CD4-positive, alpha-beta memory T cell (primary cell): ENCODE measurements around the gene GLA. TPM values are rescaled to one million over a fixed set of nuclear protein-coding genes. Genes with fewer than 3 reads are reported as not detected.
A peak's percentile ranks its signal among the peaks of the same experiment; 100 is the strongest.

ENCODE experiments used
- CTCF ChIA-PET: fragments of 350-600 bp; sonication (Branson Sonifier 250); formaldehyde crosslinking; loops from one replicate; lab custom pipeline; 2021; ENCODE audit warnings: inconsistent platforms; ENCODE audit not compliant: partially characterized antibody; lab: Charles Lee
- POLR2A ChIA-PET: fragments of 350-600 bp; sonication (Branson Sonifier 250); formaldehyde crosslinking; loops from one replicate; lab custom pipeline; 2021; ENCODE audit not compliant: partially characterized antibody; lab: Charles Lee
- DNase-seq, 5 donors: peaks; one replicate each; pipeline versions ENCODE4 v3.0.0 to v3.0.0-alpha.2; 2020 to 2022; ENCODE audit warnings: mixed read lengths in 1 of 5
- H3K27ac ChIP-seq: one replicate; pipeline ENCODE4 v1.7.0; 2013; ENCODE audit warnings: low read depth, low read length
- H3K27me3 ChIP-seq: 2 replicates; pipeline ENCODE4 v1.7.0; 2013; ENCODE audit warnings: mild to moderate bottlenecking, low read length, moderate library complexity; ENCODE audit not compliant: insufficient read depth
- H3K36me3 ChIP-seq: 2 replicates; pipeline ENCODE4 v1.7.0; 2013; ENCODE audit warnings: mild to moderate bottlenecking, low read length, moderate library complexity; ENCODE audit not compliant: insufficient read depth
- H3K4me1 ChIP-seq: 2 replicates; pipeline ENCODE4 v1.7.0; 2013; ENCODE audit warnings: mild to moderate bottlenecking, low read length, moderate library complexity; ENCODE audit not compliant: insufficient read depth
- H3K4me3 ChIP-seq, 2 donors: one replicate each; pipeline ENCODE4 v1.7.0; 2013; ENCODE audit warnings: low read length in 2 of 2, mild to moderate bottlenecking in 1 of 2
- H3K9me3 ChIP-seq, 2 donors: one replicate each; pipeline ENCODE4 v1.7.0; 2013; ENCODE audit warnings: low read length in 2 of 2, control low read depth in 1 of 2; ENCODE audit not compliant: control insufficient read depth in 1 of 2
- H3K27ac Mint-ChIP-seq, 7 donors: one replicate each; pipeline ENCODE4 v1.8.0; 2020 to 2021; ENCODE audit warnings: mixed read lengths in 7 of 7, mild to moderate bottlenecking in 6 of 7, inconsistent platforms in 3 of 7, moderate library complexity in 3 of 7
- H3K27me3 Mint-ChIP-seq, 2 donors: one replicate each; pipeline ENCODE4 v1.8.0; 2020 to 2021; ENCODE audit warnings: mixed read lengths in 2 of 2
- H3K36me3 Mint-ChIP-seq, 2 donors: one replicate each; pipeline ENCODE4 v1.8.0; 2020 to 2021; ENCODE audit warnings: mixed read lengths in 2 of 2, inconsistent platforms in 1 of 2, mild to moderate bottlenecking in 1 of 2
- H3K4me1 Mint-ChIP-seq, 4 donors: one replicate each; pipeline ENCODE4 v1.8.0; 2020 to 2021; ENCODE audit warnings: mixed read lengths in 4 of 4, mild to moderate bottlenecking in 1 of 4
- H3K4me3 Mint-ChIP-seq, 8 donors: one replicate each; pipeline ENCODE4 v1.8.0; 2020 to 2021; ENCODE audit warnings: mixed read lengths in 8 of 8, mild to moderate bottlenecking in 7 of 8, moderate library complexity in 6 of 8, inconsistent platforms in 3 of 8
- H3K9me3 Mint-ChIP-seq, 8 donors: one replicate each; pipeline ENCODE4 v1.8.0; 2020 to 2021; ENCODE audit warnings: mixed read lengths in 8 of 8, mild to moderate bottlenecking in 5 of 8, inconsistent platforms in 3 of 8, moderate library complexity in 1 of 8
- intact Hi-C: fragments of 100-400 bp; cut with micrococcal nuclease; formaldehyde crosslinking; loops from one replicate; pipeline ENCODE4 v1.15.1; 2023
- polyA plus RNA-seq, 2 donors: library from polyadenylated mRNA; unstranded; fragments of 300-500 nt; fragmentation: Illumina TruSeq; gene quantifications; one replicate each; pipeline ENCODE4 v1.2.3, GENCODE V29; 2021
- total RNA-seq, 2 experiments: library from RNA; stranded (reverse); gene quantifications; one replicate each; pipeline ENCODE4 v1.2.3, GENCODE V29; 2021

GLA gene
- total and polyA plus RNA-seq, 4 experiments from 2014 or later, result 9.6 to 16.1 (median 13.1) TPM

GRCh38 chrX:101429934-101430333 is 22.2 kb upstream of the GLA start:
- H3K4me3 Mint-ChIP-seq, result no peak overlapping the region
- intact Hi-C loops, result no loop called here
- POLR2A ChIA-PET, result no interaction called here
- CTCF ChIA-PET, result no interaction called here
- no peak overlapping the region for H3K27ac ChIP-seq
- H3K27ac Mint-ChIP-seq, result no peak overlapping the region
- no peaks in the 10 kb centered on the region for H3K9me3 Mint-ChIP-seq
- H3K27me3 Mint-ChIP-seq, result no peaks in the 10 kb centered on the region
- no peaks in the 10 kb centered on the region for H3K27me3 ChIP-seq
- H3K9me3 ChIP-seq, result no peaks in the 10 kb centered on the region
- H3K4me1 Mint-ChIP-seq, result peaks cover under 1 to 9% (median 5%) of the 10 kb centered on the region in 4 donors
- H3K36me3 Mint-ChIP-seq, result peaks cover 24 to 33% of the 10 kb centered on the region in 2 donors
- no peak for DNase-seq
- no peaks in the 10 kb centered on the region for H3K36me3 ChIP-seq
- H3K4me3 ChIP-seq, result no peak overlapping the region
- no peaks in the 10 kb centered on the region for H3K4me1 ChIP-seq

- Mint-ChIP-seq H3K36me3 (peaks cover 28 to 38% of the 10 kb centered on the region in 2 donors), H3K9me3 (no peaks in the 10 kb centered on the region), H3K27me3 (no peaks in the 10 kb centered on the region), H3K4me1 (peaks cover 1 to 9% (median 5%) of the 10 kb centered on the region in 4 donors), H3K4me3 (no peak overlapping the region), H3K27ac (no peak overlapping the region)
- intact Hi-C loops, result no loop called here
- Histone ChIP-seq H3K9me3 (no peaks in the 10 kb centered on the region), H3K27me3 (no peaks in the 10 kb centered on the region), H3K27ac (no peak overlapping the region), H3K4me1 (no peaks in the 10 kb centered on the region), H3K36me3 (no peaks in the 10 kb centered on the region), H3K4me3 (no peak overlapping the region)
- ChIA-PET POLR2A (no interaction called here), CTCF (interaction anchor here (1.4 kb wide), 1 partner anchor 9 kb away, joined by 5 read pairs; no protein-coding TSS in a partner anchor)
- DNase-seq, result no peak
These were observed 20.2 kb upstream of the GLA start for GRCh38 chrX:101427954-101428353.

GRCh38 chrX:101419489-101419888 is 11.8 kb upstream of the GLA start:
- no peaks in the 10 kb centered on the region for H3K27me3 ChIP-seq
- no peak overlapping the region for H3K27ac ChIP-seq
- ChIA-PET CTCF (interaction anchor here (1.9 kb wide), 1 partner anchor 9 kb away, joined by 5 read pairs; no protein-coding TSS in a partner anchor), POLR2A (interaction anchor here (1.0 to 3.8 kb wide), 4 partner anchors 12 to 512 kb away, joined by 5 to 29 read pairs (median 10); partner anchors contain the start of genes GLA, HNRNPH2, RPL36A and ZMAT1)
- Mint-ChIP-seq H3K27me3 (no peaks in the 10 kb centered on the region), H3K36me3 (peaks cover 7 to 11% of the 10 kb centered on the region in 2 donors), H3K27ac (peak overlapping the region; percentile 13 to 97 (median 57)), H3K4me1 (peaks cover 15 to 44% (median 28%) of the 10 kb centered on the region in 4 donors), H3K9me3 (no peaks in the 10 kb centered on the region), H3K4me3 (peak overlapping the region in 7 of 8 donors; percentile 4 to 93 (median 69))
- no peak overlapping the region for H3K4me3 ChIP-seq
- intact Hi-C loops, result loop anchor here (5.0 to 10.0 kb wide), 2 partner anchors 178 to 1235 kb away; partner anchors contain the start of gene GPRASP1
- no peaks in the 10 kb centered on the region for H3K9me3 ChIP-seq
- no peak for DNase-seq
- peaks cover 24% of the 10 kb centered on the region for H3K4me1 ChIP-seq
- H3K36me3 ChIP-seq, result no peaks in the 10 kb centered on the region

- no peaks in the 10 kb centered on the region for H3K36me3 ChIP-seq
- intact Hi-C loops, result loop anchor here (5.0 to 10.0 kb wide), 2 partner anchors 179 to 1237 kb away; partner anchors contain the start of gene GPRASP1
- H3K27ac ChIP-seq, result peak overlapping the region; percentile 74
- Mint-ChIP-seq H3K4me3 (peak overlapping the region; percentile 84 to 93 (median 92)), H3K9me3 (no peaks in the 10 kb centered on the region), H3K27ac (peak overlapping the region; percentile 84 to 99 (median 94)), H3K4me1 (peaks cover 15 to 46% (median 28%) of the 10 kb centered on the region in 4 donors), H3K36me3 (peaks cover 8 to 12% of the 10 kb centered on the region in 2 donors), H3K27me3 (no peaks in the 10 kb centered on the region)
- H3K9me3 ChIP-seq, result no peaks in the 10 kb centered on the region
- peaks cover 29% of the 10 kb centered on the region for H3K4me1 ChIP-seq
- no peaks in the 10 kb centered on the region for H3K27me3 ChIP-seq
- H3K4me3 ChIP-seq, result peak overlapping the region; percentile 36 to 63
- POLR2A ChIA-PET, result interaction anchor here (0.9 to 3.8 kb wide), 7 partner anchors 10 to 513 kb away, joined by 3 to 29 read pairs (median 5); partner anchors contain the start of genes CENPI, GLA, HNRNPH2 and RPL36A
- peak; percentile 20 to 38 (median 32) for DNase-seq
- CTCF ChIA-PET, result interaction anchor here (1.1 to 5.8 kb wide), 7 partner anchors 11 to 381 kb away, joined by 3 to 35 read pairs (median 5); partner anchors contain the start of gene RPL36A
These were observed 10.5 kb upstream of the GLA start for GRCh38 chrX:101417981-101418841.

GRCh38 chrX:101417190-101417589 is 9.5 kb upstream of the GLA start:
- H3K27ac ChIP-seq, result no peak overlapping the region
- CTCF ChIA-PET, result interaction anchor here (1.4 to 5.8 kb wide), 6 partner anchors 26 to 382 kb away, joined by 3 to 35 read pairs (median 6); partner anchors contain the start of gene RPL36A
- peaks cover 16 to 22% of the 10 kb centered on the region in 2 donors for H3K36me3 Mint-ChIP-seq
- POLR2A ChIA-PET, result interaction anchor here (1.1 to 3.8 kb wide), 3 partner anchors 20 to 514 kb away, joined by 3 to 29 read pairs (median 15); partner anchors contain the start of genes RPL36A and ZMAT1
- H3K4me3 ChIP-seq, result no peak overlapping the region
- H3K9me3 ChIP-seq, result no peaks in the 10 kb centered on the region
- H3K36me3 ChIP-seq, result peaks cover 6% of the 10 kb centered on the region
- H3K4me1 ChIP-seq, result peaks cover 29% of the 10 kb centered on the region
- DNase-seq, result no peak
- intact Hi-C loops, result loop anchor here (5.0 to 10.0 kb wide), 2 partner anchors 180 to 1238 kb away; partner anchors contain the start of gene GPRASP1
- no peaks in the 10 kb centered on the region for H3K27me3 ChIP-seq
- peaks cover 0 to 1% (median 0%) of the 10 kb centered on the region in 8 donors for H3K9me3 Mint-ChIP-seq
- H3K27ac Mint-ChIP-seq, result peak overlapping the region in 6 of 7 donors; percentile 44 to 99 (median 92)
- peak overlapping the region; percentile 84 to 93 (median 92) for H3K4me3 Mint-ChIP-seq
- H3K4me1 Mint-ChIP-seq, result peaks cover 17 to 56% (median 34%) of the 10 kb centered on the region in 4 donors
- no peaks in the 10 kb centered on the region for H3K27me3 Mint-ChIP-seq

GRCh38 chrX:101416691-101417090 is 9.0 kb upstream of the GLA start:
- Mint-ChIP-seq H3K9me3 (peaks cover 0 to 1% (median 0%) of the 10 kb centered on the region in 8 donors), H3K36me3 (peaks cover 16 to 27% of the 10 kb centered on the region in 2 donors), H3K4me1 (peaks cover 17 to 57% (median 34%) of the 10 kb centered on the region in 4 donors), H3K4me3 (peak overlapping the region in 5 of 8 donors; percentile 25 to 91 (median 63)), H3K27me3 (no peaks in the 10 kb centered on the region), H3K27ac (peak overlapping the region in 5 of 7 donors; percentile 49 to 90 (median 61))
- no peak for DNase-seq
- intact Hi-C loops, result loop anchor here (5.0 to 10.0 kb wide), 2 partner anchors 181 to 1238 kb away; partner anchors contain the start of gene GPRASP1
- H3K27ac ChIP-seq, result no peak overlapping the region
- ChIA-PET CTCF (interaction anchor here (1.4 to 5.8 kb wide), 5 partner anchors 26 to 382 kb away, joined by 3 to 35 read pairs (median 6); partner anchors contain the start of gene RPL36A), POLR2A (interaction anchor here (1.1 to 3.8 kb wide), 3 partner anchors 19 to 515 kb away, joined by 3 to 29 read pairs (median 15); partner anchors contain the start of genes RPL36A and ZMAT1)
- H3K27me3 ChIP-seq, result no peaks in the 10 kb centered on the region
- peaks cover 8% of the 10 kb centered on the region for H3K36me3 ChIP-seq
- peaks cover 29% of the 10 kb centered on the region for H3K4me1 ChIP-seq
- H3K4me3 ChIP-seq, result no peak overlapping the region
- H3K9me3 ChIP-seq, result no peaks in the 10 kb centered on the region
